GM12873 (cell line): ENCODE measurements around the gene EFNB1.

Source experiments
- TF ChIP-seq, protein P1 (sequence below): IDR thresholded peaks from 2 replicates; pipeline ENCODE4 v1.5.1; 2012; ENCODE audit warnings: low read depth, mild to moderate bottlenecking, moderate library complexity, low read length, control low read depth; ENCODE audit not compliant: insufficient read depth; ENCODE audit errors: missing control alignments

EFNB1 gene

DNA sequence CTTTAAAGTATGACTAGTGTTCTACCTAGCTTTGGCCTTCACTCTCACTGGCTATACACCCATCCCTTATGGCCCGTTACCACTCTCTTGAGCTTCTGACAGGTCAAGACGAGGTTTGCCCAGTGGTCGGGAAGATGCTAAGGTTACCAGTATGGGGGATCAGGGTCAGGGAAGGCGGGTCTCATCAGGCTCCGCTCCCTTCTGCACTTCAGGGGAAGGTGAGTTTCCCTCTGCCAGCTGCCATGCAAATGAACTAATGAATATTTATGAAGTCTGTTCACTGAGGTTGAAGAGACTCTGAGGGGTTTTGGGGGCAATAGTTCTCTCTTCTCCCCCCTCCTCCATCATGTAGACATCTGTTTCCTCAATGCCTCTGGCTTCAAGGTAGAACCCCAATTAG is 6.6 kb downstream of the EFNB1 start:
- TF ChIP-seq, protein P1, sequence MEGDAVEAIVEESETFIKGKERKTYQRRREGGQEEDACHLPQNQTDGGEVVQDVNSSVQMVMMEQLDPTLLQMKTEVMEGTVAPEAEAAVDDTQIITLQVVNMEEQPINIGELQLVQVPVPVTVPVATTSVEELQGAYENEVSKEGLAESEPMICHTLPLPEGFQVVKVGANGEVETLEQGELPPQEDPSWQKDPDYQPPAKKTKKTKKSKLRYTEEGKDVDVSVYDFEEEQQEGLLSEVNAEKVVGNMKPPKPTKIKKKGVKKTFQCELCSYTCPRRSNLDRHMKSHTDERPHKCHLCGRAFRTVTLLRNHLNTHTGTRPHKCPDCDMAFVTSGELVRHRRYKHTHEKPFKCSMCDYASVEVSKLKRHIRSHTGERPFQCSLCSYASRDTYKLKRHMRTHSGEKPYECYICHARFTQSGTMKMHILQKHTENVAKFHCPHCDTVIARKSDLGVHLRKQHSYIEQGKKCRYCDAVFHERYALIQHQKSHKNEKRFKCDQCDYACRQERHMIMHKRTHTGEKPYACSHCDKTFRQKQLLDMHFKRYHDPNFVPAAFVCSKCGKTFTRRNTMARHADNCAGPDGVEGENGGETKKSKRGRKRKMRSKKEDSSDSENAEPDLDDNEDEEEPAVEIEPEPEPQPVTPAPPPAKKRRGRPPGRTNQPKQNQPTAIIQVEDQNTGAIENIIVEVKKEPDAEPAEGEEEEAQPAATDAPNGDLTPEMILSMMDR: no peak

DNA sequence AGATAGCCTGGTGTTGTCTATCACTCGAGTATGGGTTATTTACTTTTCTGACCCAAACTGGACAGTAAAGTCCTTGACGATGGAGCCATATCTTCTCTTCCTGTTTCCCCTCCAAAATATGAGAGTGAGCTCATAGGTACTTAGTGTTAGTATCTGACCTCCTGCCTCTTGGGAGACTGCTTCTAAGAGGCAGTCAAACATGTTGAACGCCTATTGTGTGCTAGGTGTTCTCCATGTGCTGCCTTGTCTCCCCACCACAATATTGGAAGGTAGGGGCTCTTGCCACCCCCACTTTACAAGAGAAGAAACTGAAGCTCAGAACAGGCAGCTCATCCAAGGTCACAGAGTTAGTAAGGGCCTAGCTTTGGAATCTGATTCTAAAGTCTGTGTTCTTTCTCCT is 8.3 kb downstream of the EFNB1 start:
- TF ChIP-seq, protein P1: no peak

DNA sequence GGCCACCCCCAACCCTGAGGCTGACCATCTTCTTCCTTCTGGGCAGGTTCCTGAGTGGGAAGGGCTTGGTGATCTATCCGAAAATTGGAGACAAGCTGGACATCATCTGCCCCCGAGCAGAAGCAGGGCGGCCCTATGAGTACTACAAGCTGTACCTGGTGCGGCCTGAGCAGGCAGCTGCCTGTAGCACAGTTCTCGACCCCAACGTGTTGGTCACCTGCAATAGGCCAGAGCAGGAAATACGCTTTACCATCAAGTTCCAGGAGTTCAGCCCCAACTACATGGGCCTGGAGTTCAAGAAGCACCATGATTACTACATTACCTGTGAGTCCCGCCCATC is 9.7 kb downstream of the EFNB1 start:
- TF ChIP-seq, protein P1: no peak

DNA sequence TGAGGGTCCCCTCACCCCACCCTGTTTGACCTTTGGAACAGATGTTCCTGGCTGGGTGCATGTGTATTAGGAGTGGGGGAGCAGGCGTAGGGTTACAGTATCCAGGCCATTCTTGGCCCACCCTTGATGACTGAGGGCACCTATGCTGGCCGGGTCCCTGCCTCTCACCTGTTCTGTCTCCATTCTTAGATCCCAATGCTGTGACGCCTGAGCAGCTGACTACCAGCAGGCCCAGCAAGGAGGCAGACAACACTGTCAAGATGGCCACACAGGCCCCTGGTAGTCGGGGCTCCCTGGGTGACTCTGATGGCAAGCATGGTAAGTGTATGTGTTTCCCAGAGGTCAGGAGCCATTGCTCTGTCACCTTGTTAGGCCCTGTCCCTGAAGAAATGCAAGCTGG is 10.9 kb downstream of the EFNB1 start:
- TF ChIP-seq, protein P1: no peak

DNA sequence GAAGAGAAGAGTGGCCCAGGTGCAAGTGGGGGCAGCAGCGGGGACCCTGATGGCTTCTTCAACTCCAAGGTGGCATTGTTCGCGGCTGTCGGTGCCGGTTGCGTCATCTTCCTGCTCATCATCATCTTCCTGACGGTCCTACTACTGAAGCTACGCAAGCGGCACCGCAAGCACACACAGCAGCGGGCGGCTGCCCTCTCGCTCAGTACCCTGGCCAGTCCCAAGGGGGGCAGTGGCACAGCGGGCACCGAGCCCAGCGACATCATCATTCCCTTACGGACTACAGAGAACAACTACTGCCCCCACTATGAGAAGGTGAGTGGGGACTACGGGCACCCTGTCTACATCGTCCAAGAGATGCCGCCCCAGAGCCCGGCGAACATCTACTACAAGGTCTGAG is 11.4 kb downstream of the EFNB1 start:
- TF ChIP-seq, protein P1: no peak

DNA sequence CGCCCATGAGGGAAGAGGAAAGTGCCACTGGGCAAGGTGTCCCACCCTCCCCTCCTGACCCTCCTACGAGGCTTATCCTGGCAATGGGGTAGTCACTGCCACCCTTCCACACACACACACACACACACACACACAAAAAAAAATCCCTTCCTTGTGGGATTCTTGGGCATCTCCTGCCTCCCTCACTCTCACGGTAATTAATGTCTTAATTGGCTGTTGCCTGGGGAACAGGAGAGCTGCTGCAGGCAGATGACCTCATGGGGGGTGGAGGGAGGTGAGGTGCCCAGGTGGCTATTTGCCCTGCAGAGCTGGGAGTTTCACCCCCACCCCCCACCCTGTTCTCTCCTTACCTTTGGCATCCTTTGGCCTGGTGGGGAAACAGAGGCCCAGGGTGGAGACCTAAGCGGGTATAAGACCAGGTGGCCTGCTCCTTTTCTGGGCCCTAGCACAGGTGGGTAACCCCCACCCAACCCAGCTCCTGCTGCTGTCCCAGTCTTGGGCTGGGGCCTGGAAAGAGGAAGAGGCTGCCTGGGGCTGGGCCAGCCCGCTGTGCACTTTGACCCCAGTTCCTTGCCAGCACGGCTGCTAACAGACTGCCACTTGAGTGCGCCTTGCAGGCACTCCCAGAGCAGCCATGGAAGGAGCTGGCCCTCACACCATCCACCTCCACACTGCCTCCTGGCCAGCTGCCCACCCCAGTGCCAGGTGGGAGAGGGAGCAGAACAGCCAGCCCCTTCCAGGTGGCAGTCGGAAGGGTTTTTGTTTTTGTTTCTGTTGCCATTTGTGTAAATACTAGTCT is 12.6 kb downstream of the EFNB1 start:
- TF ChIP-seq, protein P1: no peak

DNA sequence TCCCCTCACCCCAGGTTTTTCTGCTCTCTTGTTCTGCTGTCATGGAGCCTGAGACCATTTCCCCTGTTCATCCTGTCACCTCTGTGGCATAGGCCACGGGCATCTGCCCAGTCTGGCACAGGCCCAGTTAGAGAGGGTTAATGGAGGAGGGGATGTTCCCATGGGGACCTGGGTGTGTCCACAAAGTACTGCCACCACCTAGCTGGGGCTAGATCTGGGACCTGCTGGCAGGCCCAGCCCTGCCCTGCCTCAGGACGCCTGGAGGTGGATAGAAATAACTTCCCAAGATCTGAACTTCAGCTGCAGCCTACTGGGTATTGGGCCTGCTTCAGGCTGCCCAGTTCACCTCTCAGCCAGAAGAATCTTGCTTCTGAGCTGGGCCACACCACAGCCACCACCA is 13.5 kb downstream of the EFNB1 start:
- TF ChIP-seq, protein P1: no peak
